AG04450 (cell line): ENCODE measurements around the gene SLC1A3. TPM values are rescaled to one million over a fixed set of nuclear protein-coding genes. Genes with fewer than 3 reads are reported as not detected.

Experiments
- CTCF ChIA-PET: fragments of 300-600, 350-600 bp; formaldehyde crosslinking; extraction: SDS; loops from one replicate; lab custom pipeline; 2022; ENCODE audit warnings: antibody characterized with exemption, inconsistent platforms; lab: Charles Lee
- POLR2A ChIA-PET: fragments of 350-600 bp; formaldehyde crosslinking; extraction: SDS; loops from one replicate; lab custom pipeline; 2021; ENCODE audit warnings: antibody characterized with exemption, inconsistent platforms; lab: Yijun Ruan, JAX
- DNase-seq: peaks from one replicate; pipeline ENCODE4 v3.0.0-alpha.2; 2011; ENCODE audit warnings: low read depth, low spot score
- H3K27ac ChIP-seq: one replicate; pipeline ENCODE4 v1.5.1; 2012; ENCODE audit warnings: low read depth, low read length, control low read depth
- H3K27me3 ChIP-seq: one replicate; pipeline ENCODE4 v1.6.0; 2012; ENCODE audit warnings: low read length; ENCODE audit not compliant: control insufficient read depth, insufficient read depth
- H3K4me3 ChIP-seq: 2 replicates; pipeline ENCODE4 v1.5.1; 2011; ENCODE audit warnings: mild to moderate bottlenecking, low read depth, low read length, control low read depth
- H3K9me3 ChIP-seq: 2 replicates; pipeline ENCODE4 v1.5.1; 2012; ENCODE audit warnings: low read length; ENCODE audit not compliant: control insufficient read depth, insufficient read depth
- CTCF ChIP-seq: IDR thresholded peaks from 2 replicates; pipeline ENCODE4 v1.5.1; 2011; ENCODE audit warnings: low read depth, low read length, control low read depth, inconsistent platforms
- polyA plus RNA-seq: library from polyadenylated mRNA; depleted of rRNA; stranded (reverse); fragments of >200 nt; gene quantifications from 2 replicates; pipeline ENCODE4 v1.2.3, GENCODE V29; 2011

SLC1A3 gene
- polyA plus RNA-seq, 1 experiment, result 2.2 TPM

GRCh38 chr5:36667824-36668223 lies 61.4 kb downstream of the SLC1A3 start:
- Histone ChIP-seq H3K4me3 (no peak overlapping the region), H3K27me3 (no peaks in the 10 kb centered on the region), H3K27ac (no peak overlapping the region), H3K9me3 (no peaks in the 10 kb centered on the region)
- no peak for TF ChIP-seq CTCF
- POLR2A ChIA-PET, result no interaction called here
- CTCF ChIA-PET, result interaction anchor here (1.6 kb wide), 1 partner anchor 29 kb away, joined by 5 read pairs; no protein-coding TSS in a partner anchor
- no peak for DNase-seq

- no peak for DNase-seq
- TF ChIP-seq CTCF, result no peak
- ChIA-PET POLR2A (no interaction called here), CTCF (interaction anchor here (1.6 to 2.1 kb wide), 2 partner anchors 21 to 27 kb away, joined by 5 to 9 read pairs; no protein-coding TSS in a partner anchor)
- Histone ChIP-seq H3K27ac (no peak overlapping the region), H3K4me3 (no peak overlapping the region), H3K27me3 (no peaks in the 10 kb centered on the region), H3K9me3 (no peaks in the 10 kb centered on the region)
Measured at GRCh38 chr5:36669015-36669651, 62.7 kb downstream of the SLC1A3 start.

- H3K9me3 ChIP-seq, result no peaks in the 10 kb centered on the region
- CTCF ChIA-PET, result interaction anchor here (2.1 kb wide), 1 partner anchor 20 kb away, joined by 9 read pairs; no protein-coding TSS in a partner anchor
- H3K27me3 ChIP-seq, result no peaks in the 10 kb centered on the region
- no peak for DNase-seq
- POLR2A ChIA-PET, result no interaction called here
- TF ChIP-seq CTCF, result no peak
- H3K27ac ChIP-seq, result no peak overlapping the region
- no peak overlapping the region for H3K4me3 ChIP-seq
Measured at GRCh38 chr5:36670548-36670947, 64.1 kb downstream of the SLC1A3 start.

- H3K9me3 ChIP-seq, result no peaks in the 10 kb centered on the region
- no peak for TF ChIP-seq CTCF
- POLR2A ChIA-PET, result no interaction called here
- H3K4me3 ChIP-seq, result no peak overlapping the region
- CTCF ChIA-PET, result interaction anchor here (3.3 kb wide), 1 partner anchor 16 kb away, joined by 15 read pairs; no protein-coding TSS in a partner anchor
- DNase-seq, result no peak
- H3K27me3 ChIP-seq, result no peaks in the 10 kb centered on the region
- H3K27ac ChIP-seq, result no peak overlapping the region
Measured at GRCh38 chr5:36675282-36675681, 68.9 kb downstream of the SLC1A3 start.

GRCh38 chr5:36679221-36679989 lies 73.0 kb downstream of the SLC1A3 start:
- no peak overlapping the region for H3K27ac ChIP-seq
- CTCF ChIA-PET, result no interaction called here
- POLR2A ChIA-PET, result no interaction called here
- DNase-seq, result no peak
- no peak for TF ChIP-seq CTCF
- H3K4me3 ChIP-seq, result no peak overlapping the region
- no peaks in the 10 kb centered on the region for H3K27me3 ChIP-seq
- H3K9me3 ChIP-seq, result no peaks in the 10 kb centered on the region
